Transverse colon (tissue), 4 donors: Measurements from ENCODE around the gene MAP6. TPM values are rescaled to one million over a fixed set of nuclear protein-coding genes. Genes with fewer than 3 reads are reported as not detected.

Source experiments
- DNase-seq: peaks from one replicate; pipeline ENCODE4 v3.0.0-alpha.2; 2019
- H3K27ac ChIP-seq, 4 donors: fragments of 200-600 bp; sonication (generic); 2 replicates each; pipeline ENCODE4 v1.5.1; 2016 to 2018; ENCODE audit warnings: inconsistent platforms in 4 of 4
- H3K27me3 ChIP-seq: fragments of 200-600 bp; sonication (generic); 2 replicates; pipeline ENCODE4 v1.5.1; 2017; ENCODE audit warnings: inconsistent platforms
- H3K36me3 ChIP-seq, 4 donors: fragments of 200-600 bp; sonication (generic); 2 replicates each; pipeline ENCODE4 v1.5.1; 2017 to 2019; ENCODE audit warnings: inconsistent platforms in 4 of 4
- H3K4me1 ChIP-seq, 4 donors: fragments of 200-600 bp; sonication (generic); 2 replicates each; pipeline ENCODE4 v1.5.1; 2017 to 2020; ENCODE audit warnings: inconsistent platforms in 4 of 4
- H3K4me3 ChIP-seq, 4 donors: fragments of 200-600 bp; sonication (generic); 1 replicate in 1 of 4; 2 replicates in 3 of 4; pipeline versions ENCODE4 v1.5.1 to v1.6.1; 2017 to 2019; ENCODE audit warnings: inconsistent platforms in 4 of 4
- H3K9me3 ChIP-seq, 2 donors: fragments of 200-600 bp; sonication (generic); 2 replicates each; pipeline ENCODE4 v1.5.1; 2017 to 2019; ENCODE audit warnings: inconsistent platforms in 2 of 2
- CTCF ChIP-seq, 5 experiments: fragments of 200-600 bp in 3 of 5; fragments of 450-650 bp in 2 of 5; sonication (generic) in 3 of 5; IDR thresholded peaks; 1 replicate in 2 of 5; 2 replicates in 3 of 5; pipeline ENCODE4 v1.5.1; 2016 to 2017; ENCODE audit warnings: antibody characterized with exemption in 5 of 5, inconsistent platforms in 3 of 5, mild to moderate bottlenecking in 2 of 5, moderate library complexity in 1 of 5
- EP300 ChIP-seq: sonication (generic); formaldehyde crosslinking; IDR thresholded peaks from one replicate; pipeline ENCODE4 v1.6.1; 2017; ENCODE audit warnings: antibody characterized with exemption, low read depth
- POLR2A ChIP-seq: fragments of 450-650 bp; IDR thresholded peaks from one replicate; pipeline ENCODE4 v1.6.1; 2016; ENCODE audit warnings: antibody characterized with exemption, mild to moderate bottlenecking, moderate library complexity
- POLR2AphosphoS5 ChIP-seq, 3 donors: sonication (generic); formaldehyde crosslinking; IDR thresholded peaks; one replicate each; pipeline ENCODE4 v1.6.1; 2016; ENCODE audit warnings: antibody characterized with exemption in 3 of 3
- WGBS, 2 donors: methylation state at CpG; one replicate each; pipeline ENCODE4 v1.1.5; 2018; ENCODE audit warnings: low coverage in 1 of 2; 5-methylcytosine and 5-hydroxymethylcytosine counted together
- in situ Hi-C, 4 donors: fragments of 200-750 bp; cut with MboI; loops; one replicate each; pipeline versions ENCODE4 v1.15.0 to v1.15.1; 2017; ENCODE audit warnings: low sequenced_read_pairs in 3 of 4, low pct_ligation_motif_present in 1 of 4, low pct_unique_long_range_greater_than_20kb in 1 of 4
- intact Hi-C: fragments of 100-400 bp; cut with DNase I; formaldehyde crosslinking; loops from one replicate; pipeline ENCODE4 v1.15.1; 2023; ENCODE audit warnings: low total_unique reads
- total RNA-seq, 4 donors: library from RNA; depleted of rRNA; stranded (reverse); fragments of >200 nt; gene quantifications; one replicate each; pipeline ENCODE4 v1.1.0, GENCODE V29; 2016

MAP6 gene
- total RNA-seq, 4 donors from 2014 or later: 1.9 to 6.4 (median 3.0) TPM

- peaks cover 0 to 40% (median 20%) of the 10 kb centered on the region in 4 donors for H3K36me3 ChIP-seq
- intact Hi-C loops: no loop called here
These were observed 96.1 kb downstream of the MAP6 start for GRCh38 chr11:75572744-75573143.

GRCh38 chr11:75571625-75572024, 97.2 kb downstream of the MAP6 start:
- Histone ChIP-seq H3K9me3 (no peaks in the 10 kb centered on the region), H3K27me3 (no peaks in the 10 kb centered on the region), H3K27ac (no peak overlapping the region), H3K36me3 (peaks cover 0 to 48% (median 22%) of the 10 kb centered on the region in 4 donors), H3K4me3 (no peak overlapping the region), H3K4me1 (peaks cover 0 to 17% (median 11%) of the 10 kb centered on the region in 4 donors)
- 93% methylated on average over 14 of the region's 14 CpGs; no CpG with 5 or more reads in 1 of the 2 donors for WGBS, 2 donors
- DNase-seq: no peak
- TF ChIP-seq CTCF (IDR thresholded peaks at IDR 0.05) (no peak), POLR2AphosphoS5 (IDR thresholded peaks at IDR 0.05) (no peak), POLR2A (no peak), EP300 (no peak)
- in situ Hi-C loops (no loop called here), intact Hi-C loops (no loop called here)

More at GRCh38 chr11:75572744-75573143, 96.1 kb downstream of the MAP6 start:
- H3K27me3 ChIP-seq: no peaks in the 10 kb centered on the region
- H3K9me3 ChIP-seq: no peaks in the 10 kb centered on the region
- no peak for TF ChIP-seq CTCF (IDR thresholded peaks at IDR 0.05)
- no peak for TF ChIP-seq EP300
- TF ChIP-seq POLR2A: no peak
- no peak for TF ChIP-seq POLR2AphosphoS5 (IDR thresholded peaks at IDR 0.05)
- H3K4me1 ChIP-seq: peaks cover 0 to 12% (median 11%) of the 10 kb centered on the region in 4 donors
- WGBS, 2 donors: 71 to 100% methylated on average over 1 to 8 of the region's 8 CpGs
- in situ Hi-C loops: no loop called here
- H3K4me3 ChIP-seq: no peak overlapping the region
- DNase-seq: no peak
- no peak overlapping the region for H3K27ac ChIP-seq

DNA sequence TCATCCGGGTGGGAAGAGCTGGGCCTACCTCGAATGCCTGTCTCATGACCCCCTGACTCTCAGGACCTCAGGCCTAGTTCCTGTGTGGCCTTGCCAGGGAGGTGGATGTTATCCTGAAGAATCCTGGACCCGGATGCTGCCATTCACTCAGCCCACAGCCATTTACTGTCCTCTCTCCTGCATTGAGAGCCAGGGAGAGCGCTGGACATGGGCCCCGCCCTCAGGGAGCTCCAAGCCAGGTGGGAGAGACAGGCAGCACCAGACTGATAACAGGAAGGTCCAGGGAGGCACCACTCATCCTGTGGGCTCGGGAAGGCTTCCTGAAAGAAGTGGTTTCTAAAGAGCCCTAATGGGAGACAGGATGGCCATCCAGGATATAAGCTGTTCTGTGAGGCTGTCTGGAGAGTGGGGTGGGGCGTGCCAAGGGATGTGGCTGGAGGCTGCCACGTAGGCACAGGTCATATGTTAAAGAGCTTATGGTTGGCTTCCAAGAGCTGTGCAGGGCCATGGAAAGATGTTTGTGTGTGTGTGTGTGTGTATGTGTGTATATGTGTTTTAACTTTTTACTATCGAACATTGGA, 98.2 kb downstream of the MAP6 start:
- Histone ChIP-seq H3K4me3 (no peak overlapping the region), H3K27ac (no peak overlapping the region), H3K4me1 (peaks cover 0 to 22% (median 15%) of the 10 kb centered on the region in 4 donors), H3K27me3 (no peaks in the 10 kb centered on the region), H3K9me3 (no peaks in the 10 kb centered on the region), H3K36me3 (peaks cover 0 to 49% (median 22%) of the 10 kb centered on the region in 4 donors)
- in situ Hi-C loops: no loop called here
- 50 to 80% methylated on average over 2 to 9 of the region's 9 CpGs for WGBS, 2 donors
- no peak for DNase-seq
- TF ChIP-seq POLR2AphosphoS5 (IDR thresholded peaks at IDR 0.05): no peak
- TF ChIP-seq CTCF (IDR thresholded peaks at IDR 0.05): no peak
- TF ChIP-seq EP300: no peak
- TF ChIP-seq POLR2A: no peak
- intact Hi-C loops: no loop called here

DNA sequence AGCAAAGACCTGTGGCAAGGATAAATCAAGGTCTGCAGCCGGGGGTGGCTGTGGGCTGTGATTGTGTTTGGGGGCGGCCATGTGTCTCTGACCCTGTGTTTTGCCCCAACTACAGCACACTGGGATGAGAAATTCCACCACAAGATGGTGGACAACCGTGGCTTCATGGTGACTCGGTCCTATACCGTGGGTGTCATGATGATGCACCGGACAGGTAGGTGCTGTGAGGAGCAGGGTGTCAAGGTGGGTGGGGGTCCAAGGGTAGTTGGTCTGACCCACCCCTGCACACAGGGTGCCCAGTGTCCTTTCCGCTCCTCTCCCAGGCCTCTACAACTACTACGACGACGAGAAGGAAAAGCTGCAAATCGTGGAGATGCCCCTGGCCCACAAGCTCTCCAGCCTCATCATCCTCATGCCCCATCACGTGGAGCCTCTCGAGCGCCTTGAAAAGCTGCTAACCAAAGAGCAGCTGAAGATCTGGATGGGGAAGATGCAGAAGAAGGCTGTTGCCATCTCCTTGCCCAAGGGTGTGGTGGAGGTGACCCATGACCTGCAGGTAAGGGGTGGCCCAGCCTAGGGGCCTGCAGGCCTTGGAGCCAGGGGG, 100.1 kb downstream of the MAP6 start:
- H3K27ac ChIP-seq: no peak overlapping the region
- no peak overlapping the region for H3K4me3 ChIP-seq
- peaks cover 14 to 41% (median 31%) of the 10 kb centered on the region in 4 donors for H3K4me1 ChIP-seq
- DNase-seq: no peak
- 85% methylated on average over 14 of the region's 14 CpGs; no CpG with 5 or more reads in 1 of the 2 donors for WGBS, 2 donors
- in situ Hi-C loops: no loop called here
- no peaks in the 10 kb centered on the region for H3K9me3 ChIP-seq
- no peaks in the 10 kb centered on the region for H3K27me3 ChIP-seq
- H3K36me3 ChIP-seq: peaks cover 0 to 49% (median 22%) of the 10 kb centered on the region in 4 donors
- intact Hi-C loops: no loop called here
- TF ChIP-seq EP300: no peak
- TF ChIP-seq CTCF (IDR thresholded peaks at IDR 0.05): no peak
- no peak for TF ChIP-seq POLR2AphosphoS5 (IDR thresholded peaks at IDR 0.05)
- no peak for TF ChIP-seq POLR2A
